Measurements from ENCODE around the gene NETO2.
"Not testable (repeated sequence)": the region's sequence is repeated elsewhere in the genome, so short reads cannot be mapped to it uniquely, and the experiment has no call there.

DNA sequence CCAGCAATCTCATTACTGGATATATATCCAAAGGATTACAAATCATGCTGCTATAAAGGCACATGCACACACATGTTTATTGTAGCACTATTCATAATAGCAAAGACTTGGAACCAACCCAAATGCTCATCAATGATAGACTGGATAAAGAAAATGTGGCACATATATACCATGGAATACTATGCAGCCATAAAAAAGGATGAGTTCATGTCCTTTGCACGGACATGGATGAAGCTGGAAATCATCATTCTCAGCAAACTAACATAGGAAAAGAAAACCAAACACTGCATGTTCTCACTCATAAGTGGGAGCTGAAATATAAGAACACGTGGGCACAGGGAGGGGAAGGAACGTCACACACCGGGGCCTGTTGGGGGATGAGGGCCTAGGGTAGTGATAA lies 40.8 kb downstream of the NETO2 start:
- not testable (repeated sequence) for TF ChIP-seq CTCF (conservative IDR thresholded peaks at IDR 0.05; ENCODE audit: low read depth, low read length); EZH2 (IDR thresholded peaks at IDR 0.05; ENCODE audit: low read length, unreplicated experiment)
